H9 (cell line): ENCODE measurements around the gene ZNHIT3. TPM values are rescaled to one million over a fixed set of nuclear protein-coding genes. Genes with fewer than 3 reads are reported as not detected.
A peak's percentile ranks its signal among the peaks of the same experiment; 100 is the strongest.
"Not testable (repeated sequence)": the region's sequence is repeated elsewhere in the genome, so short reads cannot be mapped to it uniquely, and the experiment has no call there.

Experiments
- DNase-seq: peaks from one replicate; pipeline ENCODE4 v3.0.0-alpha.2; 2017
- H2AFZ ChIP-seq: one replicate; pipeline ENCODE4 v1.6.1; 2013; ENCODE audit warnings: mild to moderate bottlenecking, low read length, control low read depth, moderate library complexity
- H2AK5ac ChIP-seq: 2 replicates; pipeline ENCODE4 v1.6.1; 2013; ENCODE audit warnings: low read length, control low read depth, mixed read lengths; ENCODE audit not compliant: insufficient read length
- H2BK120ac ChIP-seq: one replicate; pipeline ENCODE4 v1.6.1; 2013; ENCODE audit warnings: low read depth, mild to moderate bottlenecking, low read length, control low read depth, inconsistent platforms; ENCODE audit not compliant: poor library complexity, severe bottlenecking
- H2BK12ac ChIP-seq: 2 replicates; pipeline ENCODE4 v1.6.1; 2013; ENCODE audit warnings: low read length, control low read depth, mixed read lengths, low read depth; ENCODE audit not compliant: insufficient read length
- H2BK15ac ChIP-seq: 2 replicates; pipeline ENCODE4 v1.6.1; 2013; ENCODE audit warnings: low read depth, low read length, control low read depth
- H2BK20ac ChIP-seq: one replicate; pipeline ENCODE4 v1.6.1; 2013; ENCODE audit warnings: low read depth, mild to moderate bottlenecking, low read length, control low read depth, inconsistent platforms; ENCODE audit not compliant: poor library complexity, severe bottlenecking
- H2BK5ac ChIP-seq: 2 replicates; pipeline ENCODE4 v1.6.1; 2013; ENCODE audit warnings: low read length, control low read depth, mixed read lengths; ENCODE audit not compliant: insufficient read length
- H3K14ac ChIP-seq: 2 replicates; pipeline ENCODE4 v1.6.1; 2013; ENCODE audit warnings: low read length, control low read depth; ENCODE audit not compliant: insufficient read depth
- H3K18ac ChIP-seq: 2 replicates; pipeline ENCODE4 v1.6.1; 2013; ENCODE audit warnings: low read depth, mild to moderate bottlenecking, mixed read lengths, low read length, control low read depth; ENCODE audit not compliant: insufficient read length
- H3K23ac ChIP-seq: 2 replicates; pipeline ENCODE4 v1.6.1; 2013; ENCODE audit warnings: low read length, control low read depth, mixed read lengths, low read depth; ENCODE audit not compliant: insufficient read length
- H3K23me2 ChIP-seq: 2 replicates; pipeline ENCODE4 v1.6.1; 2013; ENCODE audit warnings: low read depth, mild to moderate bottlenecking, mixed read lengths, low read length, control low read depth; ENCODE audit not compliant: insufficient read length, poor library complexity, severe bottlenecking
- H3K27ac ChIP-seq: 2 replicates; pipeline ENCODE4 v1.5.1; 2013; ENCODE audit warnings: low read length, control low read depth, mixed read lengths, low read depth; ENCODE audit not compliant: insufficient read length
- H3K27me3 ChIP-seq: 2 replicates; pipeline ENCODE4 v1.6.1; 2013; ENCODE audit warnings: low read length, control low read depth, inconsistent platforms; ENCODE audit not compliant: insufficient read depth
- H3K4ac ChIP-seq: 2 replicates; pipeline ENCODE4 v1.6.1; 2013; ENCODE audit warnings: low read depth, mild to moderate bottlenecking, control low read depth, inconsistent platforms, low read length, moderate library complexity
- H3K4me1 ChIP-seq: 2 replicates; pipeline ENCODE4 v1.6.1; 2013; ENCODE audit warnings: low read length, control low read depth, inconsistent platforms; ENCODE audit not compliant: insufficient read depth
- H3K4me2 ChIP-seq: 2 replicates; pipeline ENCODE4 v1.6.1; 2013; ENCODE audit warnings: low read length, control low read depth, mixed read lengths; ENCODE audit not compliant: insufficient read length, insufficient read depth
- H3K56ac ChIP-seq: 2 replicates; pipeline ENCODE4 v1.6.1; 2013; ENCODE audit warnings: low read depth, mild to moderate bottlenecking, mixed read lengths, low read length, control low read depth; ENCODE audit not compliant: insufficient read length
- H3K79me1 ChIP-seq: 2 replicates; pipeline ENCODE4 v1.6.1; 2013; ENCODE audit warnings: low read depth, mild to moderate bottlenecking, moderate library complexity, low read length, control low read depth, inconsistent platforms; ENCODE audit not compliant: insufficient read depth, poor library complexity, severe bottlenecking
- H3K79me2 ChIP-seq: 2 replicates; pipeline ENCODE4 v1.6.1; 2013; ENCODE audit warnings: low read length, control low read depth, inconsistent platforms; ENCODE audit not compliant: insufficient read depth
- H3K9ac ChIP-seq: 2 replicates; pipeline ENCODE4 v1.6.1; 2013; ENCODE audit warnings: low read length, control low read depth, mixed read lengths; ENCODE audit not compliant: insufficient read length; ENCODE audit errors: extremely low read depth
- H3K9me3 ChIP-seq: one replicate; pipeline ENCODE4 v1.6.1; 2013; ENCODE audit warnings: low read depth, low read length, inconsistent platforms; ENCODE audit not compliant: control insufficient read depth
- H3T11ph ChIP-seq: one replicate; pipeline ENCODE4 v1.6.1; 2013; ENCODE audit warnings: mild to moderate bottlenecking, low read length, control low read depth, inconsistent platforms
- H4K20me1 ChIP-seq: one replicate; pipeline ENCODE4 v1.6.1; 2013; ENCODE audit not compliant: control insufficient read depth, insufficient read length, insufficient read depth
- H4K5ac ChIP-seq: 2 replicates; pipeline ENCODE4 v1.6.1; 2013; ENCODE audit warnings: low read depth, mild to moderate bottlenecking, mixed read lengths, low read length, control low read depth; ENCODE audit not compliant: insufficient read length
- H4K8ac ChIP-seq: replicated peaks from 2 replicates; pipeline ENCODE4 v1.6.1; 2013; ENCODE audit warnings: low read length, control low read depth, mixed read lengths, low read depth; ENCODE audit not compliant: insufficient read length
- H4K91ac ChIP-seq: 2 replicates; pipeline ENCODE4 v1.6.1; 2013; ENCODE audit warnings: low read depth, mild to moderate bottlenecking, moderate library complexity, mixed read lengths, low read length, control low read depth; ENCODE audit not compliant: insufficient read length
- H3K27ac Mint-ChIP-seq, 3 experiments: 2 replicates in 2 of 3; 3 replicates in 1 of 3; pipeline ENCODE4 v1.8.0; 2020 to 2021; ENCODE audit warnings: mixed read lengths in 3 of 3, mild to moderate bottlenecking in 1 of 3, moderate library complexity in 1 of 3
- H3K27me3 Mint-ChIP-seq: 2 replicates; pipeline ENCODE4 v1.8.0; 2021; ENCODE audit warnings: low read depth, mild to moderate bottlenecking, moderate library complexity, mixed read lengths
- H3K36me3 Mint-ChIP-seq, 3 experiments: 2 replicates in 2 of 3; 3 replicates in 1 of 3; pipeline ENCODE4 v1.8.0; 2020 to 2021; ENCODE audit warnings: low read depth in 3 of 3, mixed read lengths in 3 of 3; ENCODE audit not compliant: insufficient read depth in 1 of 3
- H3K4me1 Mint-ChIP-seq, 2 experiments: 2 replicates each; pipeline ENCODE4 v1.8.0; 2020; ENCODE audit warnings: mixed read lengths in 2 of 2
- H3K4me3 Mint-ChIP-seq, 2 experiments: 2 replicates in 1 of 2; 3 replicates in 1 of 2; pipeline ENCODE4 v1.8.0; 2020 to 2021; ENCODE audit warnings: mild to moderate bottlenecking in 2 of 2, mixed read lengths in 2 of 2, moderate library complexity in 1 of 2
- H3K9me3 Mint-ChIP-seq, 2 experiments: 2 replicates in 1 of 2; 3 replicates in 1 of 2; pipeline ENCODE4 v1.8.0; 2020; ENCODE audit warnings: mild to moderate bottlenecking in 2 of 2, mixed read lengths in 2 of 2, moderate library complexity in 1 of 2
- CTCF ChIP-seq: fragments of 200-600 bp; sonication (generic); conservative IDR thresholded peaks from 3 replicates; pipeline ENCODE4 v1.8.0; 2021; ENCODE audit warnings: antibody characterized with exemption, mild to moderate bottlenecking
- WGBS: extraction: QIAGEN DNeasy Blood & Tissue Kit; methylation state at CpG from one replicate; pipeline ENCODE4 v1.1.7; 2013; ENCODE audit warnings: missing lambda C conversion rate, low lambda C conversion rate, mixed read lengths; ENCODE audit not compliant: insufficient read length; ENCODE audit errors: extremely low coverage; 5-methylcytosine and 5-hydroxymethylcytosine counted together
- total RNA-seq: library from RNA; stranded (reverse); gene quantifications from 2 replicates; pipeline ENCODE4 v1.2.1, GENCODE V29; 2021

The ZNHIT3 gene
- total RNA-seq, 1 experiment from 2014 or later, result 64.7 TPM

- Histone ChIP-seq H2BK12ac (no peak overlapping the region), H4K5ac (no peak overlapping the region), H3K56ac (no peak overlapping the region), H2BK15ac (no peak overlapping the region), H4K91ac (no peak overlapping the region), H4K8ac (no peak overlapping the region), H3K23ac (no peak overlapping the region), H4K20me1 (no peaks in the 10 kb centered on the region), H3K27ac (no peak overlapping the region), H3K79me1 (no peaks in the 10 kb centered on the region), H3K9me3 (no peaks in the 10 kb centered on the region), H2AFZ (no peak overlapping the region), H2BK20ac (no peak overlapping the region), H3K9ac (no peak overlapping the region), H3K79me2 (no peaks in the 10 kb centered on the region), H2BK120ac (no peak overlapping the region), H3T11ph (no peak overlapping the region), H3K23me2 (peaks cover 4% of the 10 kb centered on the region), H2BK5ac (no peak overlapping the region), H3K4ac (no peak overlapping the region), H3K27me3 (peaks cover 9% of the 10 kb centered on the region; the same call in 1 of the 2 replicates), H3K14ac (peak overlapping the region; percentile 60; the same call in 1 of the 2 replicates), H3K4me1 (no peaks in the 10 kb centered on the region), H3K18ac (peak overlapping the region; percentile 70), H2AK5ac (no peak overlapping the region), H3K4me2 (peak overlapping the region; percentile 5)
- no CpG with 5 or more reads among the region's 79 CpGs for WGBS
- Mint-ChIP-seq H3K27ac (peak overlapping the region in 1 of 3 experiments; percentile 41; a peak in 1 of 7 replicates), H3K4me1 (peaks cover 19 to 28% of the 10 kb centered on the region in 2 experiments), H3K36me3 (peaks cover 0 to 3% (median 2%) of the 10 kb centered on the region in 3 experiments; a peak in 3 of 7 replicates), H3K9me3 (peaks cover 6 to 7% of the 10 kb centered on the region in 2 experiments; a peak in 4 of 5 replicates), H3K27me3 (peaks cover 66% of the 10 kb centered on the region), H3K4me3 (peak overlapping the region; percentile 41 to 55; a peak in 4 of 5 replicates)
- peak; percentile 99 for TF ChIP-seq CTCF
- DNase-seq, result peak; percentile 96
These were observed 3.6 kb upstream of the ZNHIT3 start for GRCh38 chr17:36482611-36483504.

GRCh38 chr17:36484021-36484420, 2.5 kb upstream of the ZNHIT3 start:
- not testable (repeated sequence) for H3K4me1 ChIP-seq, H3K79me2 ChIP-seq, H3K27ac Mint-ChIP-seq, H3K9ac ChIP-seq, H4K5ac ChIP-seq, H3K9me3 Mint-ChIP-seq, H3K14ac ChIP-seq, H4K8ac ChIP-seq, H2BK120ac ChIP-seq, H2AK5ac ChIP-seq, H3K27ac ChIP-seq, H2BK20ac ChIP-seq, H4K91ac ChIP-seq, H3K23me2 ChIP-seq, H2BK12ac ChIP-seq, H3K23ac ChIP-seq, DNase-seq, H3T11ph ChIP-seq, H4K20me1 ChIP-seq, H3K18ac ChIP-seq, H2BK15ac ChIP-seq, H3K9me3 ChIP-seq, H3K27me3 ChIP-seq, H3K4ac ChIP-seq, H2AFZ ChIP-seq, H3K36me3 Mint-ChIP-seq, H3K79me1 ChIP-seq, H2BK5ac ChIP-seq, H3K56ac ChIP-seq, H3K4me2 ChIP-seq
- peak overlapping the region in 1 of 2 experiments; percentile 19; a peak in 1 of 5 replicates for H3K4me3 Mint-ChIP-seq
- H3K4me1 Mint-ChIP-seq, result peaks cover 19 to 28% of the 10 kb centered on the region in 2 experiments
- no CpG with 5 or more reads among the region's 7 CpGs for WGBS
- H3K27me3 Mint-ChIP-seq, result peaks cover 58% of the 10 kb centered on the region
